SKM-1 treated with dmso at 0.1 percent for 144 hours (cell line): ENCODE data around the gene IARS2.
"Not testable (repeated sequence)": the region's sequence is repeated elsewhere in the genome, so short reads cannot be mapped to it uniquely, and the experiment has no call there.

Experiments used
- DNase-seq: peaks from one replicate; lab custom pipeline; 2025; ENCODE audit not compliant: unreplicated experiment; lab: John Stamatoyannopoulos, UW

The IARS2 gene

GRCh38 chr1:220164116-220164515 lies 70.2 kb downstream of the IARS2 start:
- no peak for DNase-seq

- no peak for DNase-seq
Observed at GRCh38 chr1:220164517-220164916, 70.6 kb downstream of the IARS2 start.

- no peak for DNase-seq
Observed at GRCh38 chr1:220166853-220167252, 72.9 kb downstream of the IARS2 start.

GRCh38 chr1:220169887-220170286 lies 76.0 kb downstream of the IARS2 start:
- DNase-seq, result not testable (repeated sequence)

- no peak for DNase-seq
Observed at GRCh38 chr1:220170836-220171526, 77.0 kb downstream of the IARS2 start.

GRCh38 chr1:220176540-220176939 lies 82.6 kb downstream of the IARS2 start:
- DNase-seq, result no peak

GRCh38 chr1:220182111-220182510 lies 88.2 kb downstream of the IARS2 start:
- no peak for DNase-seq

- DNase-seq, result no peak
Observed at GRCh38 chr1:220182656-220183055, 88.7 kb downstream of the IARS2 start.

GRCh38 chr1:220184506-220184905 lies 90.6 kb downstream of the IARS2 start:
- DNase-seq, result no peak

GRCh38 chr1:220186752-220187151 lies 92.8 kb downstream of the IARS2 start:
- no peak for DNase-seq

- DNase-seq, result no peak
Observed at GRCh38 chr1:220188538-220188937, 94.6 kb downstream of the IARS2 start.

GRCh38 chr1:220189750-220190347 lies 95.9 kb downstream of the IARS2 start:
- peak; percentile 46 for DNase-seq

- no peak for DNase-seq
Observed at GRCh38 chr1:220195701-220196100, 101.8 kb downstream of the IARS2 start.
